Fibroblast of lung (primary cell): ENCODE measurements around the gene ABCB4. TPM values are rescaled to one million over a fixed set of nuclear protein-coding genes. Genes with fewer than 3 reads are reported as not detected.

Source experiments
- DNase-seq, 2 donors: peaks; one replicate each; pipeline versions ENCODE4 v3.0.0 to v3.0.0-alpha.2; 2010; ENCODE audit warnings: low read depth in 2 of 2
- H2AFZ ChIP-seq: 2 replicates; pipeline ENCODE4 v1.5.1; 2012; ENCODE audit warnings: low read length, control low read depth, inconsistent platforms
- H3K27ac ChIP-seq: 2 replicates; pipeline ENCODE4 v1.5.1; 2011; ENCODE audit warnings: low read length, control low read depth; ENCODE audit not compliant: insufficient read depth
- H3K27me3 ChIP-seq: 2 replicates; pipeline ENCODE4 v1.5.1; 2011; ENCODE audit warnings: mild to moderate bottlenecking, low read length; ENCODE audit not compliant: control insufficient read depth, insufficient read depth
- H3K36me3 ChIP-seq: 2 replicates; pipeline ENCODE4 v1.5.1; 2011; ENCODE audit warnings: low read length; ENCODE audit not compliant: control insufficient read depth, insufficient read depth
- H3K4me1 ChIP-seq: 2 replicates; pipeline ENCODE4 v1.5.1; 2011; ENCODE audit warnings: low read length; ENCODE audit not compliant: control insufficient read depth, insufficient read depth; ENCODE audit errors: extremely low read depth
- H3K4me2 ChIP-seq: 2 replicates; pipeline ENCODE4 v1.5.1; 2011; ENCODE audit warnings: low read length, control low read depth; ENCODE audit not compliant: insufficient read depth; ENCODE audit errors: extremely low read depth
- H3K4me3 ChIP-seq, 4 experiments: fragments of 200-600 bp in 1 of 4; sonication (generic) in 1 of 4; replicated peaks in 1 of 4; 2 replicates each; pipeline ENCODE4 v1.5.1; 2011 to 2016; ENCODE audit warnings: low read length in 4 of 4, low read depth in 3 of 4, mild to moderate bottlenecking in 3 of 4, control low read depth in 2 of 4, inconsistent platforms in 1 of 4, mixed read lengths in 1 of 4; ENCODE audit not compliant: insufficient read depth in 1 of 4; ENCODE audit errors: control extremely low read depth in 1 of 4
- H3K79me2 ChIP-seq: 2 replicates; pipeline ENCODE4 v1.5.1; 2012; ENCODE audit warnings: mild to moderate bottlenecking, low read length, inconsistent platforms; ENCODE audit not compliant: control insufficient read depth, insufficient read depth
- H3K9ac ChIP-seq: 2 replicates; pipeline ENCODE4 v1.5.1; 2011; ENCODE audit warnings: mild to moderate bottlenecking, low read length, control low read depth; ENCODE audit not compliant: insufficient read depth
- H3K9me3 ChIP-seq: 2 replicates; pipeline ENCODE4 v1.5.1; 2012; ENCODE audit warnings: low read depth, low read length; ENCODE audit not compliant: control insufficient read depth, insufficient read depth
- H4K20me1 ChIP-seq: 2 replicates; pipeline ENCODE4 v1.5.1; 2011; ENCODE audit warnings: low read length; ENCODE audit not compliant: control insufficient read depth, insufficient read depth; ENCODE audit errors: extremely low read depth
- EZH2 ChIP-seq: IDR thresholded peaks from 2 replicates; pipeline ENCODE4 v1.5.1; 2012; ENCODE audit warnings: low read length, control low read depth, mild to moderate bottlenecking; ENCODE audit errors: missing control alignments
- polyA plus RNA-seq, 2 donors: library from polyadenylated mRNA; depleted of rRNA in 1 of 2; stranded (reverse) in 1 of 2; unstranded in 1 of 2; fragments of >200 nt; gene quantifications; 2 replicates each; pipeline ENCODE4 v1.2.1, GENCODE V29; 2011 to 2012; ENCODE audit warnings: missing spikeins in 1 of 2
- total RNA-seq: library from RNA; depleted of rRNA; stranded (reverse); fragments of >200 nt; gene quantifications from 2 replicates; pipeline ENCODE4 v1.2.1, GENCODE V29; 2014
- TF ChIP-seq, protein P1 (sequence below), 2 donors: IDR thresholded peaks in 1 of 2; conservative IDR thresholded peaks in 1 of 2; 1 replicate in 1 of 2; 2 replicates in 1 of 2; pipeline ENCODE4 v1.5.1; 2011 to 2012; ENCODE audit warnings: low read length in 2 of 2, control low read depth in 1 of 2, inconsistent platforms in 1 of 2, low read depth in 1 of 2, mild to moderate bottlenecking in 1 of 2

Gene ABCB4
- total and polyA plus RNA-seq, 2 donors (not counting 1 experiment from before 2014, with no cell fraction given), result 0.16 to 0.66 TPM

DNA sequence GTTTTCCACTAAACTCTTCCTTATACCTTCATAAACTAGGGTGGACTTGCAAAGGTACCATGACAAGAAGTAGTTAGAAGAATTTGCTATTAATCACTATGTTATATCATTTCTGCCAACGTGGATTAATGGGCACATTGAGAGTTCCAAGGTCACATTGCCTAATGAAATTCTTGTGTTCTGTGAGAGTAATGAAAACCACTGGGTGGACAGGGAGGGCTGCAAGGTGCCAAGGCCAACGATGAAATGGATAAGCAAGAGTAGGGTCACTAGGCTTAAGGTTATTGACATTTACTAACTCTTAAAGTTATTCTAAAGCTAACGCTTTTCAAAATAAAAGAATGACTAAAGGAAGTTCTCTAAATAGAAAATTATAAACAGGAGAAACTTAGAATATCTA, 6.6 kb upstream of the ABCB4 start:
- Histone ChIP-seq H4K20me1 (no peaks in the 10 kb centered on the region), H3K9me3 (no peaks in the 10 kb centered on the region), H3K9ac (no peak overlapping the region), H2AFZ (no peak overlapping the region), H3K4me3 (no peak overlapping the region), H3K79me2 (no peaks in the 10 kb centered on the region), H3K4me1 (no peaks in the 10 kb centered on the region), H3K27ac (no peak overlapping the region), H3K36me3 (no peaks in the 10 kb centered on the region), H3K27me3 (no peaks in the 10 kb centered on the region), H3K4me2 (no peak overlapping the region)
- TF ChIP-seq, protein P1, sequence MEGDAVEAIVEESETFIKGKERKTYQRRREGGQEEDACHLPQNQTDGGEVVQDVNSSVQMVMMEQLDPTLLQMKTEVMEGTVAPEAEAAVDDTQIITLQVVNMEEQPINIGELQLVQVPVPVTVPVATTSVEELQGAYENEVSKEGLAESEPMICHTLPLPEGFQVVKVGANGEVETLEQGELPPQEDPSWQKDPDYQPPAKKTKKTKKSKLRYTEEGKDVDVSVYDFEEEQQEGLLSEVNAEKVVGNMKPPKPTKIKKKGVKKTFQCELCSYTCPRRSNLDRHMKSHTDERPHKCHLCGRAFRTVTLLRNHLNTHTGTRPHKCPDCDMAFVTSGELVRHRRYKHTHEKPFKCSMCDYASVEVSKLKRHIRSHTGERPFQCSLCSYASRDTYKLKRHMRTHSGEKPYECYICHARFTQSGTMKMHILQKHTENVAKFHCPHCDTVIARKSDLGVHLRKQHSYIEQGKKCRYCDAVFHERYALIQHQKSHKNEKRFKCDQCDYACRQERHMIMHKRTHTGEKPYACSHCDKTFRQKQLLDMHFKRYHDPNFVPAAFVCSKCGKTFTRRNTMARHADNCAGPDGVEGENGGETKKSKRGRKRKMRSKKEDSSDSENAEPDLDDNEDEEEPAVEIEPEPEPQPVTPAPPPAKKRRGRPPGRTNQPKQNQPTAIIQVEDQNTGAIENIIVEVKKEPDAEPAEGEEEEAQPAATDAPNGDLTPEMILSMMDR (conservative IDR thresholded peaks at IDR 0.05 in 1 of 2, IDR thresholded peaks at IDR 0.05 in 1 of 2; ENCODE audit: low read depth in 1 of 2, low read length in 2 of 2), result no peak
- TF ChIP-seq EZH2, result no peak
- DNase-seq, result no peak

DNA sequence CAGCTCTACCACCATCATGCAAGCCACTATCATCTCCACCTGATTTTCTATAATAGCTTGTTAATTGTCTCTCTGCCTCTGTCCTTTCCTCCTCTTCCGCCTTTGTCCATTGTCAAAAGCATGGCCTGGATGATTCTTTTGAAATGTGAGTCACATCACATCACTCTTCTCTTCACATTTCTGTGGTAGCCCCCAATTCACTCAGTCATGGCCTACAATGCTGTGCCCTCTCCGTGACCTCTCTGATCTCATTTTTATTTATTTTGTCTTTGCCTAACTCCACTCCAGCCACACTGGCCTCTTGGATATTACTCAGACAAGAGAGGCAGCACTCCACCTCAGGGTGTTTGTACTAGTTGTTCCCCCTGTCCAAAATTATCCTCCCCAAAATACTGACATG, 4.9 kb upstream of the ABCB4 start:
- Histone ChIP-seq H3K9ac (no peak overlapping the region), H4K20me1 (no peaks in the 10 kb centered on the region), H3K4me2 (no peak overlapping the region), H3K9me3 (no peaks in the 10 kb centered on the region), H2AFZ (no peak overlapping the region), H3K4me1 (no peaks in the 10 kb centered on the region), H3K4me3 (no peak overlapping the region), H3K27ac (no peak overlapping the region), H3K36me3 (no peaks in the 10 kb centered on the region), H3K79me2 (no peaks in the 10 kb centered on the region), H3K27me3 (peaks cover 8% of the 10 kb centered on the region)
- DNase-seq, result peak in 1 of 2 donors; percentile 76
- TF ChIP-seq EZH2, result no peak
- TF ChIP-seq, protein P1 (conservative IDR thresholded peaks at IDR 0.05 in 1 of 2, IDR thresholded peaks at IDR 0.05 in 1 of 2; ENCODE audit: low read depth in 1 of 2, low read length in 2 of 2), result no peak

DNA sequence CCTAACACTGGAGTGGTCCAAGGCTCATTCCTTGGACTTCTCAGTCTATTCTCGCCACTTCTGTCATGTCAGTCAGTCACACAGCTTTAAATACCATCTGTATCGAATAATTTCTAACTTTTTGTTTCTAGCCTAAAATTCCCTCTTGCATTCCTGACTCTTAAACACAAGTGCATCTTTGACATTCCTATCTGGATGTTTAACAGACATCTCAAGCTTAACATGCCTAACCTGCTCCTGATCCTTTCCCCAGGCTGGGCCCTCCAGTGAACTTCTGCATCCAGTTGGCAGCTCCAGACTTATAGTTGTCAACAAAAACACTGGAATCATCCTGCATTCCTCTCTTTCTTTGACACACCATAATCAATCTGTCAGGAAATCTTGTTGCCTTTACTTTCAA, 4.5 kb upstream of the ABCB4 start:
- H3K4me2 ChIP-seq, result no peak overlapping the region
- no peaks in the 10 kb centered on the region for H3K79me2 ChIP-seq
- H3K4me3 ChIP-seq, result no peak overlapping the region
- no peak overlapping the region for H3K9ac ChIP-seq
- TF ChIP-seq, protein P1 (conservative IDR thresholded peaks at IDR 0.05 in 1 of 2, IDR thresholded peaks at IDR 0.05 in 1 of 2; ENCODE audit: low read depth in 1 of 2, low read length in 2 of 2), result no peak
- no peak for TF ChIP-seq EZH2
- no peaks in the 10 kb centered on the region for H3K4me1 ChIP-seq
- H4K20me1 ChIP-seq, result no peaks in the 10 kb centered on the region
- peak in 1 of 2 donors; percentile 49 for DNase-seq
- H2AFZ ChIP-seq, result no peak overlapping the region
- H3K27me3 ChIP-seq, result peaks cover 12% of the 10 kb centered on the region
- H3K36me3 ChIP-seq, result no peaks in the 10 kb centered on the region
- no peak overlapping the region for H3K27ac ChIP-seq
- H3K9me3 ChIP-seq, result no peaks in the 10 kb centered on the region
